HCT116 (cell line): ENCODE data around the gene TCF12. TPM values are rescaled to one million over a fixed set of nuclear protein-coding genes. Genes with fewer than 3 reads are reported as not detected.

Experiments used
- ATAC-seq: fragments of 200-7000 bp; cut with Tn5 transposase; 2 replicates; pipeline ENCODE4 v1.9.1; 2020; ENCODE audit warnings: mild to moderate bottlenecking, moderate library complexity
- BruUV-seq: library from RNA; stranded (reverse); fragments of 400-500 nt; replicated peaks from 2 replicates; lab custom pipeline; 2021; lab: Mats Ljungman, UMichigan
- CTCF ChIA-PET: fragments of 300-600 bp; sonication (Branson Sonifier 250); formaldehyde crosslinking; loops from one replicate; lab custom pipeline; 2021; ENCODE audit warnings: antibody characterized with exemption; lab: Charles Lee
- POLR2A ChIA-PET: fragments of 300-600, 350-600 bp; sonication (Branson Sonifier 250); formaldehyde crosslinking; loops from one replicate; lab custom pipeline; 2021; ENCODE audit warnings: antibody characterized with exemption; lab: Charles Lee
- RAD21 ChIA-PET, 2 experiments: fragments of 300-600 bp; sonication (Branson Sonifier 250); formaldehyde crosslinking; loops; one replicate each; lab custom pipeline; 2023; ENCODE audit warnings: low total read pairs in 2 of 2; ENCODE audit not compliant: uncharacterized antibody in 2 of 2, unreplicated experiment in 2 of 2, low non-redundant PET in 1 of 2; lab: Charles Lee
- DNase-seq: peaks from one replicate; pipeline ENCODE4 v3.0.0-alpha.2; 2010; ENCODE audit warnings: low read depth, low spot score
- H2AFZ ChIP-seq: fragments of 200-600 bp; shearing (Covaris generic), sonication (generic); 2 replicates; pipeline ENCODE4 v1.6.1; 2017; ENCODE audit warnings: low read depth, mixed run types, mixed read lengths, antibody characterized with exemption, low read length; ENCODE audit not compliant: poor library complexity, severe bottlenecking
- H3K27ac ChIP-seq: 2 replicates; pipeline ENCODE4 v1.5.1; 2012; ENCODE audit warnings: low read depth, low read length
- H3K27me3 ChIP-seq: fragments of 200-600 bp; sonication (generic); 2 replicates; pipeline ENCODE4 v1.6.1; 2016; ENCODE audit warnings: mixed run types, low read length, mixed read lengths; ENCODE audit not compliant: insufficient read depth
- H3K36me3 ChIP-seq, 2 experiments: fragments of 200-500 bp in 1 of 2; fragments of 200-600 bp in 1 of 2; sonication (Bioruptor generic) in 1 of 2; sonication (generic) in 1 of 2; 2 replicates each; pipeline versions ENCODE4 v1.5.1 to v1.6.1; 2014 to 2016; ENCODE audit warnings: low read length in 2 of 2, inconsistent platforms in 1 of 2, mixed read lengths in 1 of 2, mixed run types in 1 of 2; ENCODE audit not compliant: insufficient read depth in 2 of 2, control insufficient read depth in 1 of 2
- H3K4me1 ChIP-seq, 2 experiments: fragments of 200-600 bp in 1 of 2; sonication (generic) in 1 of 2; 2 replicates each; pipeline versions ENCODE4 v1.5.1 to v1.6.1; 2012 to 2017; ENCODE audit warnings: low read length in 2 of 2, inconsistent platforms in 1 of 2, mild to moderate bottlenecking in 1 of 2, mixed read lengths in 1 of 2, mixed run types in 1 of 2, moderate library complexity in 1 of 2; ENCODE audit not compliant: insufficient read depth in 2 of 2, control insufficient read depth in 1 of 2
- H3K4me2 ChIP-seq: fragments of 200-600 bp; sonication (generic); 2 replicates; pipeline ENCODE4 v1.6.1; 2017; ENCODE audit warnings: mixed run types, low read length, mixed read lengths
- H3K4me3 ChIP-seq, 2 experiments: fragments of 200-600 bp in 1 of 2; sonication (generic) in 1 of 2; replicated peaks in 1 of 2; 2 replicates each; pipeline ENCODE4 v1.5.1; 2011 to 2016; ENCODE audit warnings: low read length in 2 of 2, control low read depth in 1 of 2, low read depth in 1 of 2, mild to moderate bottlenecking in 1 of 2, mixed read lengths in 1 of 2, mixed run types in 1 of 2
- H3K79me2 ChIP-seq: fragments of 200-600 bp; sonication (generic); 2 replicates; pipeline ENCODE4 v1.6.1; 2017; ENCODE audit warnings: mild to moderate bottlenecking, mixed run types, low read length, moderate library complexity, mixed read lengths; ENCODE audit not compliant: insufficient read depth
- H3K9ac ChIP-seq: fragments of 200-600 bp; sonication (generic); 2 replicates; pipeline ENCODE4 v1.6.1; 2016; ENCODE audit warnings: low read length, mixed read lengths
- H3K9me2 ChIP-seq: fragments of 200-600 bp; sonication (generic), shearing (Covaris generic); 2 replicates; pipeline ENCODE4 v1.6.1; 2017; ENCODE audit warnings: mixed run types, mild to moderate bottlenecking, moderate library complexity; ENCODE audit not compliant: insufficient read depth
- H3K9me3 ChIP-seq, 2 experiments: fragments of 200-500 bp in 1 of 2; fragments of 200-600 bp in 1 of 2; sonication (Bioruptor generic) in 1 of 2; sonication (generic) in 1 of 2; 2 replicates each; pipeline ENCODE4 v1.6.1; 2014 to 2017; ENCODE audit warnings: low read length in 2 of 2, mixed read lengths in 2 of 2, inconsistent platforms in 1 of 2, low read depth in 1 of 2, mild to moderate bottlenecking in 1 of 2, mixed run types in 1 of 2, moderate library complexity in 1 of 2; ENCODE audit not compliant: control insufficient read depth in 1 of 2, insufficient read depth in 1 of 2
- H4K20me1 ChIP-seq: fragments of 200-600 bp; sonication (generic), shearing (Covaris generic); 2 replicates; pipeline ENCODE4 v1.6.1; 2017; ENCODE audit warnings: mixed run types, mild to moderate bottlenecking, moderate library complexity; ENCODE audit not compliant: insufficient read depth
- ATF3 ChIP-seq: IDR thresholded peaks from 2 replicates; pipeline ENCODE4 v1.6.1; 2012
- CBX3 ChIP-seq: IDR thresholded peaks from 2 replicates; pipeline ENCODE4 v1.6.1; 2012; ENCODE audit warnings: low read depth
- CEBPB ChIP-seq: IDR thresholded peaks from 2 replicates; pipeline ENCODE4 v1.6.1; 2012; ENCODE audit warnings: low read depth
- CTCF ChIP-seq, 3 experiments: fragments of 200-600 bp in 1 of 3; sonication (generic) in 1 of 3; IDR thresholded peaks in 2 of 3; conservative IDR thresholded peaks in 1 of 3; 2 replicates each; pipeline ENCODE4 v1.5.1; 2012 to 2017; ENCODE audit warnings: low read depth in 2 of 3, low read length in 2 of 3, antibody characterized with exemption in 1 of 3, borderline replicate concordance in 1 of 3, control low read depth in 1 of 3, mild to moderate bottlenecking in 1 of 3, mixed read lengths in 1 of 3, mixed run types in 1 of 3, moderate library complexity in 1 of 3; ENCODE audit not compliant: insufficient read depth in 1 of 3
- EZH2 ChIP-seq: fragments of 200-600 bp; sonication (generic); IDR thresholded peaks from 2 replicates; pipeline ENCODE4 v1.6.1; 2017; ENCODE audit warnings: antibody characterized with exemption, mixed run types
- JUND ChIP-seq: IDR thresholded peaks from 2 replicates; pipeline ENCODE4 v1.6.1; 2012
- POLR2A ChIP-seq: IDR thresholded peaks from 2 replicates; pipeline ENCODE4 v1.7.0; 2011; ENCODE audit warnings: borderline replicate concordance; ENCODE audit not compliant: insufficient read depth, insufficient read length; ENCODE audit errors: extremely low read depth
- POLR2AphosphoS5 ChIP-seq: IDR thresholded peaks from 2 replicates; pipeline ENCODE4 v1.6.1; 2011; ENCODE audit warnings: mild to moderate bottlenecking, low read depth, low read length, moderate library complexity
- RAD21 ChIP-seq: IDR thresholded peaks from 2 replicates; pipeline ENCODE4 v1.6.1; 2012; ENCODE audit warnings: low read depth, mild to moderate bottlenecking
- REST ChIP-seq: IDR thresholded peaks from 2 replicates; pipeline ENCODE4 v1.6.1; 2012; ENCODE audit warnings: low read depth
- SIN3A ChIP-seq: IDR thresholded peaks from 2 replicates; pipeline ENCODE4 v1.6.1; 2012; ENCODE audit warnings: low read depth
- SP1 ChIP-seq: IDR thresholded peaks from 2 replicates; pipeline ENCODE4 v1.6.1; 2012; ENCODE audit warnings: low read depth
- TCF7L2 ChIP-seq: IDR thresholded peaks from 2 replicates; pipeline ENCODE4 v1.7.0; 2011; ENCODE audit warnings: borderline replicate concordance, inconsistent platforms; ENCODE audit not compliant: insufficient read depth, insufficient read length; ENCODE audit errors: extremely low read depth
- YY1 ChIP-seq: IDR thresholded peaks from 2 replicates; pipeline ENCODE4 v1.6.1; 2011; ENCODE audit warnings: low read length, low read depth, moderate library complexity, mild to moderate bottlenecking; ENCODE audit not compliant: insufficient replicate concordance; ENCODE audit errors: extremely low read depth
- ZBTB33 ChIP-seq: IDR thresholded peaks from 2 replicates; pipeline ENCODE4 v1.6.1; 2011; ENCODE audit warnings: mild to moderate bottlenecking, low read length, moderate library complexity; ENCODE audit not compliant: insufficient replicate concordance; ENCODE audit errors: extremely low read depth
- ZFX ChIP-seq: fragments of 450-650 bp; IDR thresholded peaks from 2 replicates; pipeline ENCODE4 v1.6.1; 2017
- ZNF274 ChIP-seq: fragments of 200-500 bp; sonication (Bioruptor generic); IDR thresholded peaks from 2 replicates; pipeline ENCODE4 v1.6.1; 2014; ENCODE audit warnings: mild to moderate bottlenecking, low read depth, low read length, inconsistent platforms
- intact Hi-C: fragments of 100-400 bp; cut with micrococcal nuclease; formaldehyde crosslinking; loops from 2 replicates; pipeline ENCODE4 v1.10.0; 2022
- total RNA-seq: library from RNA; stranded (reverse); gene quantifications from one replicate; pipeline ENCODE4 v1.2.1, GENCODE V29; 2021; ENCODE audit not compliant: unreplicated experiment
- TF ChIP-seq, protein P1 (sequence below): IDR thresholded peaks from 2 replicates; pipeline ENCODE4 v1.6.1; 2012

The TCF12 gene
- total RNA-seq, 1 experiment from 2014 or later = 71.6 TPM

- no TSS peak for BruUV-seq
- no peak overlapping the region for H2AFZ ChIP-seq
- H4K20me1 ChIP-seq = 0 out of 2 replicates have a peak, but pooled peaks cover 5% of the 10 kb centered on the region
- H3K9ac ChIP-seq = no peak overlapping the region
- no peaks in the 10 kb centered on the region for H3K36me3 ChIP-seq
- no peaks in the 10 kb centered on the region for H3K27me3 ChIP-seq
- no peaks in the 10 kb centered on the region for H3K79me2 ChIP-seq
- no peaks in the 10 kb centered on the region for H3K4me1 ChIP-seq
- no peaks in the 10 kb centered on the region for H3K9me2 ChIP-seq
- ChIA-PET RAD21 (interaction anchor here in 1 of 2 experiments (0.9 to 1.2 kb wide), 2 partner anchors 66 to 159 kb away, joined by 3 read pairs; no protein-coding TSS in a partner anchor), POLR2A (no interaction called here), CTCF (interaction anchor here (1.1 to 3.4 kb wide), 10 partner anchors 8 to 394 kb away, joined by 4 to 37 read pairs (median 12); no protein-coding TSS in a partner anchor)
- H3K4me2 ChIP-seq = no peak overlapping the region
- ATAC-seq (no peak), DNase-seq (no peak)
- TF ChIP-seq RAD21 (no peak), CBX3 (no peak), POLR2A (no peak), YY1 (no peak), ZBTB33 (no peak), ZNF274 (no peak), REST (no peak), SP1 (no peak), EZH2 (no peak), JUND (no peak), ATF3 (no peak), POLR2AphosphoS5 (no peak), SIN3A (no peak), CEBPB (no peak), ZFX (no peak), TCF7L2 (no peak), CTCF (IDR thresholded peaks at IDR 0.05 in 2 of 3, conservative IDR thresholded peaks at IDR 0.05 in 1 of 3; ENCODE audit: borderline replicate concordance in 1 of 3, insufficient read depth in 1 of 3, low read depth in 2 of 3, low read length in 2 of 3) (no peak)
- TF ChIP-seq, protein P1, sequence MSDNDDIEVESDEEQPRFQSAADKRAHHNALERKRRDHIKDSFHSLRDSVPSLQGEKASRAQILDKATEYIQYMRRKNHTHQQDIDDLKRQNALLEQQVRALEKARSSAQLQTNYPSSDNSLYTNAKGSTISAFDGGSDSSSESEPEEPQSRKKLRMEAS = no peak
- H3K4me3 ChIP-seq = no peak overlapping the region
- no peak overlapping the region for H3K27ac ChIP-seq
- peaks cover 9 to 11% of the 10 kb centered on the region in 2 experiments; a peak in 3 of 4 replicates for H3K9me3 ChIP-seq
- intact Hi-C loops = loop anchor here (5.0 kb wide), 1 partner anchor 380 kb away; no protein-coding TSS in a partner anchor
Measured at GRCh38 chr15:57147621-57148020, 229.2 kb downstream of the TCF12 start.
